Activated CD8-positive, alpha-beta T cell treated with anti-CD3 and anti-CD28 coated beads, Interleukin-2, amount 10 ng/mL, durations not matched to agents 7 days and 5 days (primary cell): ENCODE data around the gene ABCA3. TPM values are rescaled to one million over a fixed set of nuclear protein-coding genes. Genes with fewer than 3 reads are reported as not detected.

Experiments
- ATAC-seq: fragments of 150-1000 bp; cut with Tn5 transposase; one replicate; pipeline ENCODE4 v1.10.0; 2021; ENCODE audit warnings: moderate library complexity
- CTCF ChIA-PET: fragments of 350-600 bp; sonication (Branson Sonifier 250); formaldehyde crosslinking; loops from one replicate; lab custom pipeline; 2021; ENCODE audit warnings: antibody characterized with exemption; lab: Charles Lee
- POLR2A ChIA-PET: fragments of 350-600 bp; sonication (Branson Sonifier 250); formaldehyde crosslinking; loops from one replicate; lab custom pipeline; 2021; ENCODE audit warnings: antibody characterized with exemption; lab: Charles Lee
- DNase-seq: peaks from one replicate; pipeline ENCODE4 v3.0.0-alpha.2; 2020
- H3K27ac Mint-ChIP-seq: one replicate; pipeline ENCODE4 v1.8.0; 2021; ENCODE audit warnings: mild to moderate bottlenecking, mixed read lengths
- H3K27me3 Mint-ChIP-seq: one replicate; pipeline ENCODE4 v1.8.0; 2021; ENCODE audit warnings: low read depth, mixed read lengths
- H3K36me3 Mint-ChIP-seq: one replicate; pipeline ENCODE4 v1.8.0; 2021; ENCODE audit warnings: low read depth, mixed read lengths
- H3K4me1 Mint-ChIP-seq: one replicate; pipeline ENCODE4 v1.8.0; 2021; ENCODE audit warnings: low read depth, mixed read lengths
- H3K4me3 Mint-ChIP-seq: one replicate; pipeline ENCODE4 v1.8.0; 2021; ENCODE audit warnings: mild to moderate bottlenecking, mixed read lengths
- H3K9me3 Mint-ChIP-seq: one replicate; pipeline ENCODE4 v1.8.0; 2022; ENCODE audit warnings: mixed read lengths; ENCODE audit not compliant: insufficient read depth
- total RNA-seq, 2 experiments: library from RNA; stranded (reverse); gene quantifications; one replicate each; pipeline ENCODE4 v1.2.3, GENCODE V29; 2021

ABCA3 gene
- total RNA-seq, 2 experiments from 2014 or later: 6.3 to 6.8 TPM

GRCh38 chr16:2371421-2371820 lies 30.9 kb upstream of the ABCA3 start:
- Mint-ChIP-seq H3K27ac (no peak overlapping the region), H3K27me3 (peaks cover 38% of the 10 kb centered on the region), H3K4me3 (no peak overlapping the region), H3K4me1 (no peaks in the 10 kb centered on the region), H3K9me3 (no peaks in the 10 kb centered on the region), H3K36me3 (no peaks in the 10 kb centered on the region)
- ChIA-PET CTCF (interaction anchor here (1.4 kb wide), 1 partner anchor 9 kb away, joined by 4 read pairs; no protein-coding TSS in a partner anchor), POLR2A (no interaction called here)
- DNase-seq (no peak), ATAC-seq (no peak)

GRCh38 chr16:2370721-2371120 lies 30.2 kb upstream of the ABCA3 start:
- no peak overlapping the region for H3K27ac Mint-ChIP-seq
- DNase-seq (no peak), ATAC-seq (no peak)
- H3K4me3 Mint-ChIP-seq: no peak overlapping the region
- ChIA-PET POLR2A (no interaction called here), CTCF (interaction anchor here (1.4 kb wide), 1 partner anchor 9 kb away, joined by 4 read pairs; no protein-coding TSS in a partner anchor)
- no peaks in the 10 kb centered on the region for H3K9me3 Mint-ChIP-seq
- H3K36me3 Mint-ChIP-seq: no peaks in the 10 kb centered on the region
- no peaks in the 10 kb centered on the region for H3K4me1 Mint-ChIP-seq
- H3K27me3 Mint-ChIP-seq: peaks cover 42% of the 10 kb centered on the region

GRCh38 chr16:2366660-2367309 lies 26.3 kb upstream of the ABCA3 start:
- CTCF ChIA-PET: interaction anchor here (0.6 kb wide), 1 partner anchor 57 kb away, joined by 3 read pairs; no protein-coding TSS in a partner anchor
- ATAC-seq: no peak
- POLR2A ChIA-PET: no interaction called here
- Mint-ChIP-seq H3K4me1 (no peaks in the 10 kb centered on the region), H3K9me3 (no peaks in the 10 kb centered on the region), H3K36me3 (no peaks in the 10 kb centered on the region), H3K4me3 (no peak overlapping the region), H3K27ac (no peak overlapping the region), H3K27me3 (peaks cover 35% of the 10 kb centered on the region)
- no peak for DNase-seq

- no peak overlapping the region for H3K27ac Mint-ChIP-seq
- H3K27me3 Mint-ChIP-seq: peaks cover 37% of the 10 kb centered on the region
- no peak for DNase-seq
- CTCF ChIA-PET: no interaction called here
- ATAC-seq: no peak
- POLR2A ChIA-PET: no interaction called here
- no peaks in the 10 kb centered on the region for H3K36me3 Mint-ChIP-seq
- H3K4me3 Mint-ChIP-seq: no peak overlapping the region
- no peaks in the 10 kb centered on the region for H3K9me3 Mint-ChIP-seq
- no peaks in the 10 kb centered on the region for H3K4me1 Mint-ChIP-seq
Observed at GRCh38 chr16:2365397-2366294, 25.1 kb upstream of the ABCA3 start.

- H3K27ac Mint-ChIP-seq: no peak overlapping the region
- POLR2A ChIA-PET: no interaction called here
- no peaks in the 10 kb centered on the region for H3K9me3 Mint-ChIP-seq
Observed at GRCh38 chr16:2364638-2365210, 24.2 kb upstream of the ABCA3 start.

GRCh38 chr16:2362218-2362617 lies 21.7 kb upstream of the ABCA3 start:
- POLR2A ChIA-PET: interaction anchor here (0.6 kb wide), 1 partner anchor 328 kb away, joined by 3 read pairs; no protein-coding TSS in a partner anchor
- Mint-ChIP-seq H3K9me3 (no peaks in the 10 kb centered on the region), H3K27ac (no peak overlapping the region), H3K4me1 (no peaks in the 10 kb centered on the region), H3K27me3 (peaks cover 43% of the 10 kb centered on the region), H3K4me3 (no peak overlapping the region), H3K36me3 (no peaks in the 10 kb centered on the region)
- CTCF ChIA-PET: interaction anchor here (1.2 to 1.5 kb wide), 2 partner anchors 19 to 35 kb away, joined by 3 to 4 read pairs; no protein-coding TSS in a partner anchor
- ATAC-seq: no peak
- no peak for DNase-seq

More at GRCh38 chr16:2364638-2365210, 24.2 kb upstream of the ABCA3 start:
- H3K27me3 Mint-ChIP-seq: peaks cover 36% of the 10 kb centered on the region
- no peaks in the 10 kb centered on the region for H3K36me3 Mint-ChIP-seq
- DNase-seq: no peak
- no peaks in the 10 kb centered on the region for H3K4me1 Mint-ChIP-seq
- H3K4me3 Mint-ChIP-seq: no peak overlapping the region
- CTCF ChIA-PET: no interaction called here
- no peak for ATAC-seq

- ChIA-PET POLR2A (no interaction called here), CTCF (interaction anchor here (1.5 kb wide), 1 partner anchor 18 kb away, joined by 4 read pairs; no protein-coding TSS in a partner anchor)
- Mint-ChIP-seq H3K27me3 (peaks cover 39% of the 10 kb centered on the region), H3K27ac (no peak overlapping the region), H3K9me3 (no peaks in the 10 kb centered on the region), H3K4me1 (no peaks in the 10 kb centered on the region), H3K36me3 (no peaks in the 10 kb centered on the region), H3K4me3 (no peak overlapping the region)
- no peak for DNase-seq
- ATAC-seq: no peak
Observed at GRCh38 chr16:2361129-2361528, 20.6 kb upstream of the ABCA3 start.

GRCh38 chr16:2359919-2360318 lies 19.4 kb upstream of the ABCA3 start:
- ChIA-PET CTCF (interaction anchor here (0.9 kb wide), 1 partner anchor 165 kb away, joined by 3 read pairs; no protein-coding TSS in a partner anchor), POLR2A (no interaction called here)
- Mint-ChIP-seq H3K9me3 (no peaks in the 10 kb centered on the region), H3K4me3 (no peak overlapping the region), H3K36me3 (no peaks in the 10 kb centered on the region), H3K4me1 (no peaks in the 10 kb centered on the region), H3K27me3 (peaks cover 35% of the 10 kb centered on the region), H3K27ac (no peak overlapping the region)
- ATAC-seq (no peak), DNase-seq (no peak)

GRCh38 chr16:2358811-2359210 lies 18.3 kb upstream of the ABCA3 start:
- ChIA-PET POLR2A (interaction anchor here (0.6 kb wide), 1 partner anchor 653 kb away, joined by 3 read pairs; the partner anchor contains the start of gene MAPK8IP3), CTCF (no interaction called here)
- DNase-seq (no peak), ATAC-seq (no peak)
- Mint-ChIP-seq H3K4me3 (no peak overlapping the region), H3K9me3 (no peaks in the 10 kb centered on the region), H3K4me1 (no peaks in the 10 kb centered on the region), H3K36me3 (no peaks in the 10 kb centered on the region), H3K27me3 (peaks cover 35% of the 10 kb centered on the region), H3K27ac (no peak overlapping the region)

- CTCF ChIA-PET: interaction anchor here (0.7 to 1.3 kb wide), 3 partner anchors 66 to 129 kb away, joined by 3 to 4 read pairs (median 4); no protein-coding TSS in a partner anchor
- peaks cover 41% of the 10 kb centered on the region for H3K27me3 Mint-ChIP-seq
Observed at GRCh38 chr16:2357331-2357730, 16.8 kb upstream of the ABCA3 start.

GRCh38 chr16:2350500-2350899 lies 10.0 kb upstream of the ABCA3 start:
- Mint-ChIP-seq H3K4me3 (no peak overlapping the region), H3K27me3 (peaks cover 35% of the 10 kb centered on the region), H3K4me1 (no peaks in the 10 kb centered on the region), H3K27ac (no peak overlapping the region), H3K9me3 (no peaks in the 10 kb centered on the region), H3K36me3 (no peaks in the 10 kb centered on the region)
- no peak for ATAC-seq
- ChIA-PET CTCF (no interaction called here), POLR2A (no interaction called here)
- DNase-seq: no peak

More at GRCh38 chr16:2357331-2357730, 16.8 kb upstream of the ABCA3 start:
- H3K4me3 Mint-ChIP-seq: no peak overlapping the region
- no peaks in the 10 kb centered on the region for H3K9me3 Mint-ChIP-seq
- no peak for DNase-seq
- POLR2A ChIA-PET: no interaction called here
- no peak for ATAC-seq
- no peak overlapping the region for H3K27ac Mint-ChIP-seq
- no peaks in the 10 kb centered on the region for H3K4me1 Mint-ChIP-seq
- H3K36me3 Mint-ChIP-seq: no peaks in the 10 kb centered on the region
